ENCODE results near the gene MAP4K1.

MAP4K1 gene

GRCh38 chr19:38561658-38562057, 56.1 kb downstream of the MAP4K1 start:
- CTCF ChIA-PET: interaction anchor here (1.1 to 2.0 kb wide), 3 partner anchors 9 to 74 kb away, joined by 5 to 6 read pairs (median 6); no protein-coding TSS in a partner anchor
- peak; percentile 43; the same call in 1 of the 2 replicates for TF ChIP-seq ZFHX2 (tag by site-specific recombination; conservative IDR thresholded peaks at IDR 0.05)
- TF ChIP-seq ZNF155 (tag by site-specific recombination; IDR thresholded peaks at IDR 0.05): no peak
- no peak for TF ChIP-seq OVOL3 (tag by site-specific recombination; IDR thresholded peaks at IDR 0.05)
- TF ChIP-seq ZFP69B (tag by site-specific recombination; IDR thresholded peaks at IDR 0.05): no peak
- no peak for TF ChIP-seq ZNF629 (tag by site-specific recombination; IDR thresholded peaks at IDR 0.05)
- TF ChIP-seq EGR2 (tag by site-specific recombination; IDR thresholded peaks at IDR 0.05; ENCODE audit: low read depth): peak; percentile 21; the same call in 1 of the 2 replicates
- no peaks in the 10 kb centered on the region for H3K36me3 ChIP-seq (ENCODE audit: control insufficient read depth in 2 of 2, insufficient read depth in 1 of 2, low read length in 2 of 2)

GRCh38 chr19:38561053-38561606, 56.6 kb downstream of the MAP4K1 start:
- Histone ChIP-seq H3K27ac (ENCODE audit: extremely low read depth, low read depth, low read length) (no peak overlapping the region), H3K9me3 (ENCODE audit: control insufficient read depth, insufficient read depth, low read depth, low read length) (no peaks in the 10 kb centered on the region; the same call in 1 of the 2 replicates), H3K4me3 (ENCODE audit: low read depth, low read length) (no peak overlapping the region), H3K36me3 (ENCODE audit: control insufficient read depth in 2 of 2, insufficient read depth in 1 of 2, low read length in 2 of 2) (no peaks in the 10 kb centered on the region; a peak in 1 of 3 replicates), H3K4me1 (ENCODE audit: control insufficient read depth, insufficient read depth, low read length) (peaks cover 3% of the 10 kb centered on the region; the same call in 1 of the 2 replicates)
- CTCF ChIA-PET: interaction anchor here (0.9 to 2.0 kb wide), 2 partner anchors 9 to 15 kb away, joined by 5 to 6 read pairs; no protein-coding TSS in a partner anchor
- TF ChIP-seq ZNF555 (tag by site-specific recombination; conservative IDR thresholded peaks at IDR 0.05): no peak
- TF ChIP-seq ZBTB26 (tag by site-specific recombination; optimal IDR thresholded peaks at IDR 0.05): peak; percentile 14
- POLR2A ChIA-PET: interaction anchor here (0.7 to 1.0 kb wide), 2 partner anchors 57 to 830 kb away, joined by 3 to 4 read pairs; partner anchors contain the start of gene EIF3K

More at GRCh38 chr19:38561658-38562057, 56.1 kb downstream of the MAP4K1 start:
- Histone ChIP-seq H3K4me1 (ENCODE audit: control insufficient read depth, insufficient read depth, low read length) (peaks cover 3% of the 10 kb centered on the region; the same call in 1 of the 2 replicates), H3K4me3 (ENCODE audit: low read depth, low read length) (no peak overlapping the region), H3K9me3 (ENCODE audit: control insufficient read depth, insufficient read depth, low read depth, low read length) (no peaks in the 10 kb centered on the region; the same call in 1 of the 2 replicates), H3K27ac (ENCODE audit: extremely low read depth, low read depth, low read length) (no peak overlapping the region)
- POLR2A ChIA-PET: interaction anchor here (1.0 kb wide), 1 partner anchor 57 kb away, joined by 3 read pairs; the partner anchor contains the start of gene EIF3K

GRCh38 chr19:38559428-38560401, 58.0 kb downstream of the MAP4K1 start:
- Histone ChIP-seq H3K36me3 (ENCODE audit: control insufficient read depth in 2 of 2, insufficient read depth in 1 of 2, low read length in 2 of 2) (no peaks in the 10 kb centered on the region; a peak in 1 of 3 replicates), H3K4me1 (ENCODE audit: control insufficient read depth, insufficient read depth, low read length) (peaks cover 4% of the 10 kb centered on the region), H3K4me3 (ENCODE audit: low read depth, low read length) (no peak overlapping the region), H3K9me3 (ENCODE audit: control insufficient read depth, insufficient read depth, low read depth, low read length) (no peaks in the 10 kb centered on the region; the same call in 1 of the 2 replicates), H3K27ac (ENCODE audit: extremely low read depth, low read depth, low read length) (no peak overlapping the region)
- TF ChIP-seq ZNF169 (tag by site-specific recombination; IDR thresholded peaks at IDR 0.05) (no peak), SP2 (tag by site-specific recombination; IDR thresholded peaks at IDR 0.05) (no peak), TCF7L2 (IDR thresholded peaks at IDR 0.05; ENCODE audit: borderline replicate concordance, low read depth, low read length) (no peak), ZNF350 (tag by site-specific recombination; IDR thresholded peaks at IDR 0.05) (no peak), GLIS1 (tag by site-specific recombination; IDR thresholded peaks at IDR 0.05) (no peak; the same call in 1 of the 2 replicates), ZBTB17 (tag by site-specific recombination; IDR thresholded peaks at IDR 0.05) (no peak), ZNF10 (tag by site-specific recombination; IDR thresholded peaks at IDR 0.05) (no peak)
- CTCF ChIA-PET: interaction anchor here (0.9 to 1.6 kb wide), 2 partner anchors 13 to 76 kb away, joined by 3 to 5 read pairs; no protein-coding TSS in a partner anchor
- POLR2A ChIA-PET: interaction anchor here (0.6 kb wide), 1 partner anchor 16 kb away, joined by 4 read pairs; no protein-coding TSS in a partner anchor
